HepG2 (cell line): Measurements from ENCODE around the gene EIF5. TPM values are rescaled to one million over a fixed set of nuclear protein-coding genes. Genes with fewer than 3 reads are reported as not detected.

Experiments used
- AKAP8 ChIP-seq: sonication (generic); formaldehyde crosslinking; IDR thresholded peaks from 2 replicates; pipeline ENCODE4 v1.5.1; 2020; ENCODE audit warnings: mild to moderate bottlenecking, missing genetic modification reagents
- CBFB ChIP-seq: sonication (generic); formaldehyde crosslinking; IDR thresholded peaks from 2 replicates; pipeline ENCODE4 v1.4.0; 2020; ENCODE audit warnings: missing genetic modification reagents
- GPN1 ChIP-seq: sonication (generic); formaldehyde crosslinking; IDR thresholded peaks from 2 replicates; pipeline ENCODE4 v1.5.1; 2020; ENCODE audit warnings: missing genetic modification reagents, borderline replicate concordance
- HIVEP1 ChIP-seq: sonication (generic); formaldehyde crosslinking; IDR thresholded peaks from 2 replicates; pipeline ENCODE4 v1.4.0; 2020; ENCODE audit warnings: mild to moderate bottlenecking, missing genetic modification reagents
- KMT2A ChIP-seq: sonication (generic); formaldehyde crosslinking; IDR thresholded peaks from 2 replicates; pipeline ENCODE4 v1.4.0; 2020; ENCODE audit warnings: missing genetic modification reagents
- MTERF4 ChIP-seq: sonication (generic); formaldehyde crosslinking; IDR thresholded peaks from 2 replicates; pipeline ENCODE4 v1.8.0; 2023; ENCODE audit warnings: mild to moderate bottlenecking, missing genetic modification reagents
- NR2F6 ChIP-seq, 2 experiments: IDR thresholded peaks; 2 replicates each; pipeline ENCODE4 v1.6.1; 2016; ENCODE audit warnings: antibody characterized with exemption in 1 of 2, mild to moderate bottlenecking in 1 of 2
- POLR2AphosphoS5 ChIP-seq: IDR thresholded peaks from 2 replicates; pipeline ENCODE4 v1.6.1; 2012; ENCODE audit warnings: low read depth, low read length
- SSRP1 ChIP-seq: IDR thresholded peaks from 2 replicates; pipeline ENCODE4 v1.6.1; 2016; ENCODE audit warnings: control low read depth
- TCF7L2 ChIP-seq: IDR thresholded peaks from 2 replicates; pipeline ENCODE4 v1.6.1; 2011; ENCODE audit warnings: mild to moderate bottlenecking, low read depth, low read length, moderate library complexity
- ZNF138 ChIP-seq: sonication (generic); formaldehyde crosslinking; IDR thresholded peaks from 2 replicates; pipeline ENCODE4 v1.5.0; 2020; ENCODE audit warnings: mild to moderate bottlenecking, low read depth, missing genetic modification reagents
- ZNF24 ChIP-seq: fragments of 450-650 bp; IDR thresholded peaks from 2 replicates; pipeline ENCODE4 v1.6.1; 2017; ENCODE audit warnings: antibody characterized with exemption, mild to moderate bottlenecking
- ZNF556 ChIP-seq: sonication (generic); formaldehyde crosslinking; IDR thresholded peaks from 2 replicates; pipeline ENCODE4 v1.4.0; 2020; ENCODE audit warnings: mild to moderate bottlenecking, missing genetic modification reagents, borderline replicate concordance
- ZNF879 ChIP-seq: sonication (generic); formaldehyde crosslinking; IDR thresholded peaks from 2 replicates; pipeline ENCODE4 v1.8.1; 2023; ENCODE audit warnings: missing genetic modification reagents
- polyA plus RNA-seq, 8 experiments: library from polyadenylated mRNA; depleted of rRNA in 3 of 8; stranded (reverse) in 7 of 8; unstranded in 1 of 8; fragments of >200 nt; fragmentation: Illumina TruSeq in 4 of 8; extraction: Trizol in 4 of 8; gene quantifications; 2 replicates each; pipeline versions ENCODE4 v1.2.1 to v1.2.3, GENCODE V29; 2011 to 2016; ENCODE audit warnings: low read depth in 4 of 8, missing spikeins in 1 of 8, mixed read lengths in 1 of 8; ENCODE audit not compliant: insufficient read depth in 1 of 8
- total RNA-seq, 5 experiments: library from RNA; depleted of rRNA; stranded (reverse); fragments of >200 nt; fragmentation: Illumina TruSeq; extraction: Trizol; gene quantifications; 2 replicates each; pipeline ENCODE4 v1.2.3, GENCODE V29; 2016; ENCODE audit warnings: low read depth in 1 of 5
- TF ChIP-seq, protein P1 (sequence below): sonication (generic); formaldehyde crosslinking; IDR thresholded peaks from 2 replicates; pipeline ENCODE4 v1.8.0; 2022; ENCODE audit warnings: missing genetic modification reagents, low read depth, mild to moderate bottlenecking, borderline replicate concordance
- TF ChIP-seq, protein P2 (sequence below), 2 experiments: sonication (generic) in 1 of 2; formaldehyde crosslinking in 1 of 2; IDR thresholded peaks; 2 replicates each; pipeline versions ENCODE4 v1.4.0 to v1.6.1; 2018 to 2020; ENCODE audit warnings: missing genetic modification reagents in 2 of 2, borderline replicate concordance in 1 of 2, low read depth in 1 of 2, mild to moderate bottlenecking in 1 of 2, missing biosample characterization in 1 of 2
- TF ChIP-seq, protein P3 (sequence below): sonication (generic); formaldehyde crosslinking; IDR thresholded peaks from 2 replicates; pipeline ENCODE4 v1.5.0; 2020; ENCODE audit warnings: missing genetic modification reagents
- TF ChIP-seq, protein P4 (sequence below): IDR thresholded peaks from 2 replicates; pipeline ENCODE4 v1.6.1; 2016; ENCODE audit warnings: low read depth
- TF ChIP-seq, protein P5 (sequence below): sonication (generic); formaldehyde crosslinking; IDR thresholded peaks from 2 replicates; pipeline ENCODE4 v1.4.0; 2020; ENCODE audit warnings: missing genetic modification reagents

Gene EIF5
- total and polyA plus RNA-seq, 2 of the 13 experiments (the other 11 are each of a cell fraction or from before 2014, with no cell fraction given): 189 to 281 TPM

- no peak for TF ChIP-seq MTERF4 (CRISPR knock-in tag)
- TF ChIP-seq, protein P1, sequence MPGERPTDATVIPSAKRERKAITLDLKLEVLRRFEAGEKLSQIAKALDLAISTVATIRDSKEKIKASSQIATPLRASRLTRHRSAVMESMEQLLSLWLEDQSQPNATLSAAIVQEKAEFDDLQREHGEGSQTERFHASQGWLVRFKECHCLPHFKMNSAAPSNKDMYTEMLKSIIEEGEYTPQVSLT: no peak; the same call in 1 of the 2 replicates
- TF ChIP-seq CBFB: peak; percentile 11; the same call in 1 of the 2 replicates
- TF ChIP-seq, protein P2, sequence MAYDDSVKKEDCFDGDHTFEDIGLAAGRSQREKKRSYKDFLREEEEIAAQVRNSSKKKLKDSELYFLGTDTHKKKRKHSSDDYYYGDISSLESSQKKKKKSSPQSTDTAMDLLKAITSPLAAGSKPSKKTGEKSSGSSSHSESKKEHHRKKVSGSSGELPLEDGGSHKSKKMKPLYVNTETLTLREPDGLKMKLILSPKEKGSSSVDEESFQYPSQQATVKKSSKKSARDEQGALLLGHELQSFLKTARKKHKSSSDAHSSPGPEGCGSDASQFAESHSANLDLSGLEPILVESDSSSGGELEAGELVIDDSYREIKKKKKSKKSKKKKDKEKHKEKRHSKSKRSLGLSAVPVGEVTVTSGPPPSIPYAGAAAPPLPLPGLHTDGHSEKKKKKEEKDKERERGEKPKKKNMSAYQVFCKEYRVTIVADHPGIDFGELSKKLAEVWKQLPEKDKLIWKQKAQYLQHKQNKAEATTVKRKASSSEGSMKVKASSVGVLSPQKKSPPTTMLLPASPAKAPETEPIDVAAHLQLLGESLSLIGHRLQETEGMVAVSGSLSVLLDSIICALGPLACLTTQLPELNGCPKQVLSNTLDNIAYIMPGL (CRISPR knock-in tag; IDR thresholded peaks at IDR 0.05; ENCODE audit: borderline replicate concordance in 1 of 2, low read depth in 1 of 2): peak; percentile 87 to 90; a peak in 3 of 4 replicates
- TF ChIP-seq HIVEP1 (CRISPR knock-in tag): peak; percentile 72; the same call in 1 of the 2 replicates
- 0 out of 2 replicates have a peak, but pooled peaks have one; percentile 29 for TF ChIP-seq ZNF24
- 0 out of 2 replicates have a peak, but pooled peaks have one; percentile 77 for TF ChIP-seq KMT2A (CRISPR knock-in tag)
- no peak for TF ChIP-seq GPN1 (CRISPR knock-in tag)
- TF ChIP-seq, protein P3, sequence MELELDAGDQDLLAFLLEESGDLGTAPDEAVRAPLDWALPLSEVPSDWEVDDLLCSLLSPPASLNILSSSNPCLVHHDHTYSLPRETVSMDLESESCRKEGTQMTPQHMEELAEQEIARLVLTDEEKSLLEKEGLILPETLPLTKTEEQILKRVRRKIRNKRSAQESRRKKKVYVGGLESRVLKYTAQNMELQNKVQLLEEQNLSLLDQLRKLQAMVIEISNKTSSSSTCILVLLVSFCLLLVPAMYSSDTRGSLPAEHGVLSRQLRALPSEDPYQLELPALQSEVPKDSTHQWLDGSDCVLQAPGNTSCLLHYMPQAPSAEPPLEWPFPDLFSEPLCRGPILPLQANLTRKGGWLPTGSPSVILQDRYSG (CRISPR knock-in tag): 0 out of 2 replicates have a peak, but pooled peaks have one; percentile 44
- TF ChIP-seq, protein P4, sequence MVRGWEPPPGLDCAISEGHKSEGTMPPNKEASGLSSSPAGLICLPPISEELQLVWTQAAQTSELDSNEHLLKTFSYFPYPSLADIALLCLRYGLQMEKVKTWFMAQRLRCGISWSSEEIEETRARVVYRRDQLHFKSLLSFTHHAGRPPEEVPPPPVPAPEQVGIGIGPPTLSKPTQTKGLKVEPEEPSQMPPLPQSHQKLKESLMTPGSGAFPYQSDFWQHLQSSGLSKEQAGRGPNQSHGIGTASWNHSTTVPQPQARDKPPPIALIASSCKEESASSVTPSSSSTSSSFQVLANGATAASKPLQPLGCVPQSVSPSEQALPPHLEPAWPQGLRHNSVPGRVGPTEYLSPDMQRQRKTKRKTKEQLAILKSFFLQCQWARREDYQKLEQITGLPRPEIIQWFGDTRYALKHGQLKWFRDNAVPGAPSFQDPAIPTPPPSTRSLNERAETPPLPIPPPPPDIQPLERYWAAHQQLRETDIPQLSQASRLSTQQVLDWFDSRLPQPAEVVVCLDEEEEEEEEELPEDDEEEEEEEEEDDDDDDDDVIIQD (CRISPR knock-in tag): no peak
- peak; percentile 94 for TF ChIP-seq POLR2AphosphoS5
- TF ChIP-seq, protein P5, sequence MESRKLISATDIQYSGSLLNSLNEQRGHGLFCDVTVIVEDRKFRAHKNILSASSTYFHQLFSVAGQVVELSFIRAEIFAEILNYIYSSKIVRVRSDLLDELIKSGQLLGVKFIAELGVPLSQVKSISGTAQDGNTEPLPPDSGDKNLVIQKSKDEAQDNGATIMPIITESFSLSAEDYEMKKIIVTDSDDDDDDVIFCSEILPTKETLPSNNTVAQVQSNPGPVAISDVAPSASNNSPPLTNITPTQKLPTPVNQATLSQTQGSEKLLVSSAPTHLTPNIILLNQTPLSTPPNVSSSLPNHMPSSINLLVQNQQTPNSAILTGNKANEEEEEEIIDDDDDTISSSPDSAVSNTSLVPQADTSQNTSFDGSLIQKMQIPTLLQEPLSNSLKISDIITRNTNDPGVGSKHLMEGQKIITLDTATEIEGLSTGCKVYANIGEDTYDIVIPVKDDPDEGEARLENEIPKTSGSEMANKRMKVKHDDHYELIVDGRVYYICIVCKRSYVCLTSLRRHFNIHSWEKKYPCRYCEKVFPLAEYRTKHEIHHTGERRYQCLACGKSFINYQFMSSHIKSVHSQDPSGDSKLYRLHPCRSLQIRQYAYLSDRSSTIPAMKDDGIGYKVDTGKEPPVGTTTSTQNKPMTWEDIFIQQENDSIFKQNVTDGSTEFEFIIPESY: no peak
- peak; percentile 55; the same call in 1 of the 2 replicates for TF ChIP-seq SSRP1 (CRISPR knock-in tag)
- TF ChIP-seq AKAP8: no peak; the same call in 1 of the 2 replicates
- TF ChIP-seq TCF7L2: no peak
- peak; percentile 63; the same call in 1 of the 2 replicates for TF ChIP-seq ZNF879 (CRISPR knock-in tag)
- no peak for TF ChIP-seq NR2F6 (IDR thresholded peaks at IDR 0.05)
- no peak; the same call in 1 of the 2 replicates for TF ChIP-seq NR2F6 (CRISPR knock-in tag; IDR thresholded peaks at IDR 0.05)
- peak; percentile 46; the same call in 1 of the 2 replicates for TF ChIP-seq ZNF138
- TF ChIP-seq ZNF556 (CRISPR knock-in tag): no peak
These were observed at the start of gene EIF5 (continued) for GRCh38 chr14:103333754-103334643.
